HCT116 (cell line): ENCODE results near the gene AVPR1B. TPM values are rescaled to one million over a fixed set of nuclear protein-coding genes. Genes with fewer than 3 reads are reported as not detected.

ENCODE experiments used
- ATAC-seq: fragments of 200-7000 bp; cut with Tn5 transposase; 2 replicates; pipeline ENCODE4 v1.9.1; 2020; ENCODE audit warnings: mild to moderate bottlenecking, moderate library complexity
- BruUV-seq: library from RNA; stranded (reverse); fragments of 400-500 nt; replicated peaks from 2 replicates; lab custom pipeline; 2021; lab: Mats Ljungman, UMichigan
- CTCF ChIA-PET: fragments of 300-600 bp; sonication (Branson Sonifier 250); formaldehyde crosslinking; loops from one replicate; lab custom pipeline; 2021; ENCODE audit warnings: antibody characterized with exemption; lab: Charles Lee
- POLR2A ChIA-PET: fragments of 300-600, 350-600 bp; sonication (Branson Sonifier 250); formaldehyde crosslinking; loops from one replicate; lab custom pipeline; 2021; ENCODE audit warnings: antibody characterized with exemption; lab: Charles Lee
- RAD21 ChIA-PET, 2 experiments: fragments of 300-600 bp; sonication (Branson Sonifier 250); formaldehyde crosslinking; loops; one replicate each; lab custom pipeline; 2023; ENCODE audit warnings: low total read pairs in 2 of 2; ENCODE audit not compliant: uncharacterized antibody in 2 of 2, unreplicated experiment in 2 of 2, low non-redundant PET in 1 of 2; lab: Charles Lee
- DNase-seq: peaks from one replicate; pipeline ENCODE4 v3.0.0-alpha.2; 2010; ENCODE audit warnings: low read depth, low spot score
- H2AFZ ChIP-seq: fragments of 200-600 bp; shearing (Covaris generic), sonication (generic); 2 replicates; pipeline ENCODE4 v1.6.1; 2017; ENCODE audit warnings: low read depth, mixed run types, mixed read lengths, antibody characterized with exemption, low read length; ENCODE audit not compliant: poor library complexity, severe bottlenecking
- H3K27ac ChIP-seq: 2 replicates; pipeline ENCODE4 v1.5.1; 2012; ENCODE audit warnings: low read depth, low read length
- H3K27me3 ChIP-seq: fragments of 200-600 bp; sonication (generic); 2 replicates; pipeline ENCODE4 v1.6.1; 2016; ENCODE audit warnings: mixed run types, low read length, mixed read lengths; ENCODE audit not compliant: insufficient read depth
- H3K36me3 ChIP-seq, 2 experiments: fragments of 200-500 bp in 1 of 2; fragments of 200-600 bp in 1 of 2; sonication (Bioruptor generic) in 1 of 2; sonication (generic) in 1 of 2; 2 replicates each; pipeline versions ENCODE4 v1.5.1 to v1.6.1; 2014 to 2016; ENCODE audit warnings: low read length in 2 of 2, inconsistent platforms in 1 of 2, mixed read lengths in 1 of 2, mixed run types in 1 of 2; ENCODE audit not compliant: insufficient read depth in 2 of 2, control insufficient read depth in 1 of 2
- H3K4me1 ChIP-seq, 2 experiments: fragments of 200-600 bp in 1 of 2; sonication (generic) in 1 of 2; 2 replicates each; pipeline versions ENCODE4 v1.5.1 to v1.6.1; 2012 to 2017; ENCODE audit warnings: low read length in 2 of 2, inconsistent platforms in 1 of 2, mild to moderate bottlenecking in 1 of 2, mixed read lengths in 1 of 2, mixed run types in 1 of 2, moderate library complexity in 1 of 2; ENCODE audit not compliant: insufficient read depth in 2 of 2, control insufficient read depth in 1 of 2
- H3K4me2 ChIP-seq: fragments of 200-600 bp; sonication (generic); 2 replicates; pipeline ENCODE4 v1.6.1; 2017; ENCODE audit warnings: mixed run types, low read length, mixed read lengths
- H3K4me3 ChIP-seq, 2 experiments: fragments of 200-600 bp in 1 of 2; sonication (generic) in 1 of 2; replicated peaks in 1 of 2; 2 replicates each; pipeline ENCODE4 v1.5.1; 2011 to 2016; ENCODE audit warnings: low read length in 2 of 2, control low read depth in 1 of 2, low read depth in 1 of 2, mild to moderate bottlenecking in 1 of 2, mixed read lengths in 1 of 2, mixed run types in 1 of 2
- H3K79me2 ChIP-seq: fragments of 200-600 bp; sonication (generic); 2 replicates; pipeline ENCODE4 v1.6.1; 2017; ENCODE audit warnings: mild to moderate bottlenecking, mixed run types, low read length, moderate library complexity, mixed read lengths; ENCODE audit not compliant: insufficient read depth
- H3K9ac ChIP-seq: fragments of 200-600 bp; sonication (generic); 2 replicates; pipeline ENCODE4 v1.6.1; 2016; ENCODE audit warnings: low read length, mixed read lengths
- H3K9me2 ChIP-seq: fragments of 200-600 bp; sonication (generic), shearing (Covaris generic); 2 replicates; pipeline ENCODE4 v1.6.1; 2017; ENCODE audit warnings: mixed run types, mild to moderate bottlenecking, moderate library complexity; ENCODE audit not compliant: insufficient read depth
- H3K9me3 ChIP-seq, 2 experiments: fragments of 200-500 bp in 1 of 2; fragments of 200-600 bp in 1 of 2; sonication (Bioruptor generic) in 1 of 2; sonication (generic) in 1 of 2; 2 replicates each; pipeline ENCODE4 v1.6.1; 2014 to 2017; ENCODE audit warnings: low read length in 2 of 2, mixed read lengths in 2 of 2, inconsistent platforms in 1 of 2, low read depth in 1 of 2, mild to moderate bottlenecking in 1 of 2, mixed run types in 1 of 2, moderate library complexity in 1 of 2; ENCODE audit not compliant: control insufficient read depth in 1 of 2, insufficient read depth in 1 of 2
- H4K20me1 ChIP-seq: fragments of 200-600 bp; sonication (generic), shearing (Covaris generic); 2 replicates; pipeline ENCODE4 v1.6.1; 2017; ENCODE audit warnings: mixed run types, mild to moderate bottlenecking, moderate library complexity; ENCODE audit not compliant: insufficient read depth
- ATF3 ChIP-seq: IDR thresholded peaks from 2 replicates; pipeline ENCODE4 v1.6.1; 2012
- CBX3 ChIP-seq: IDR thresholded peaks from 2 replicates; pipeline ENCODE4 v1.6.1; 2012; ENCODE audit warnings: low read depth
- CEBPB ChIP-seq: IDR thresholded peaks from 2 replicates; pipeline ENCODE4 v1.6.1; 2012; ENCODE audit warnings: low read depth
- EGR1 ChIP-seq: IDR thresholded peaks from 2 replicates; pipeline ENCODE4 v1.6.1; 2012; ENCODE audit warnings: low read depth
- ELF1 ChIP-seq: IDR thresholded peaks from 2 replicates; pipeline ENCODE4 v1.6.1; 2012; ENCODE audit warnings: low read depth, borderline replicate concordance
- EZH2 ChIP-seq: fragments of 200-600 bp; sonication (generic); IDR thresholded peaks from 2 replicates; pipeline ENCODE4 v1.6.1; 2017; ENCODE audit warnings: antibody characterized with exemption, mixed run types
- EZH2phosphoT487 ChIP-seq: fragments of 200-600 bp; IDR thresholded peaks from 2 replicates; pipeline ENCODE4 v1.6.1; 2018; ENCODE audit warnings: antibody characterized with exemption, borderline replicate concordance
- FOSL1 ChIP-seq: IDR thresholded peaks from 2 replicates; pipeline ENCODE4 v1.6.1; 2012; ENCODE audit warnings: low read depth
- JUND ChIP-seq: IDR thresholded peaks from 2 replicates; pipeline ENCODE4 v1.6.1; 2012
- POLR2A ChIP-seq: IDR thresholded peaks from 2 replicates; pipeline ENCODE4 v1.7.0; 2011; ENCODE audit warnings: borderline replicate concordance; ENCODE audit not compliant: insufficient read depth, insufficient read length; ENCODE audit errors: extremely low read depth
- POLR2AphosphoS5 ChIP-seq: IDR thresholded peaks from 2 replicates; pipeline ENCODE4 v1.6.1; 2011; ENCODE audit warnings: mild to moderate bottlenecking, low read depth, low read length, moderate library complexity
- REST ChIP-seq: IDR thresholded peaks from 2 replicates; pipeline ENCODE4 v1.6.1; 2012; ENCODE audit warnings: low read depth
- SIN3A ChIP-seq: IDR thresholded peaks from 2 replicates; pipeline ENCODE4 v1.6.1; 2012; ENCODE audit warnings: low read depth
- SP1 ChIP-seq: IDR thresholded peaks from 2 replicates; pipeline ENCODE4 v1.6.1; 2012; ENCODE audit warnings: low read depth
- SRF ChIP-seq: IDR thresholded peaks from 2 replicates; pipeline ENCODE4 v1.6.1; 2012; ENCODE audit warnings: low read depth
- TCF7L2 ChIP-seq: IDR thresholded peaks from 2 replicates; pipeline ENCODE4 v1.7.0; 2011; ENCODE audit warnings: borderline replicate concordance, inconsistent platforms; ENCODE audit not compliant: insufficient read depth, insufficient read length; ENCODE audit errors: extremely low read depth
- YY1 ChIP-seq: IDR thresholded peaks from 2 replicates; pipeline ENCODE4 v1.6.1; 2011; ENCODE audit warnings: low read length, low read depth, moderate library complexity, mild to moderate bottlenecking; ENCODE audit not compliant: insufficient replicate concordance; ENCODE audit errors: extremely low read depth
- ZBTB33 ChIP-seq: IDR thresholded peaks from 2 replicates; pipeline ENCODE4 v1.6.1; 2011; ENCODE audit warnings: mild to moderate bottlenecking, low read length, moderate library complexity; ENCODE audit not compliant: insufficient replicate concordance; ENCODE audit errors: extremely low read depth
- ZFX ChIP-seq: fragments of 450-650 bp; IDR thresholded peaks from 2 replicates; pipeline ENCODE4 v1.6.1; 2017
- ZNF274 ChIP-seq: fragments of 200-500 bp; sonication (Bioruptor generic); IDR thresholded peaks from 2 replicates; pipeline ENCODE4 v1.6.1; 2014; ENCODE audit warnings: mild to moderate bottlenecking, low read depth, low read length, inconsistent platforms
- intact Hi-C: fragments of 100-400 bp; cut with micrococcal nuclease; formaldehyde crosslinking; loops from 2 replicates; pipeline ENCODE4 v1.10.0; 2022
- total RNA-seq: library from RNA; stranded (reverse); gene quantifications from one replicate; pipeline ENCODE4 v1.2.1, GENCODE V29; 2021; ENCODE audit not compliant: unreplicated experiment

Gene AVPR1B
- total RNA-seq, 1 experiment from 2014 or later = not detected

- H3K4me2 ChIP-seq = no peak overlapping the region
- no peak overlapping the region for H3K27ac ChIP-seq
- H3K9me2 ChIP-seq = no peaks in the 10 kb centered on the region
- no peak overlapping the region for H2AFZ ChIP-seq
- ChIA-PET CTCF (no interaction called here), POLR2A (no interaction called here), RAD21 (no interaction called here)
- DNase-seq (no peak), ATAC-seq (no peak)
- no peak overlapping the region for H3K4me3 ChIP-seq
- peaks cover 12% of the 10 kb centered on the region; the same call in 1 of the 2 replicates for H3K27me3 ChIP-seq
- no peak for TF ChIP-seq FOSL1
- TF ChIP-seq REST = no peak
- no peak for TF ChIP-seq CBX3
- no peak for TF ChIP-seq ZNF274
- TF ChIP-seq EGR1 = no peak
- TF ChIP-seq EZH2phosphoT487 = no peak
- no peak for TF ChIP-seq ATF3
- TF ChIP-seq ZFX = no peak
- TF ChIP-seq ZBTB33 = no peak
- no peak for TF ChIP-seq CEBPB
- TF ChIP-seq JUND = no peak
- TF ChIP-seq YY1 = no peak
- TF ChIP-seq SP1 = no peak
- no peak for TF ChIP-seq SIN3A
- no peak for TF ChIP-seq POLR2A
- TF ChIP-seq SRF = no peak
- no peak for TF ChIP-seq TCF7L2
- no peak for TF ChIP-seq POLR2AphosphoS5
- no peak for TF ChIP-seq ELF1
- no peak for TF ChIP-seq EZH2
- no peaks in the 10 kb centered on the region for H3K36me3 ChIP-seq
- H3K9ac ChIP-seq = no peak overlapping the region
- H3K9me3 ChIP-seq = no peaks in the 10 kb centered on the region
- BruUV-seq = no TSS peak
- H4K20me1 ChIP-seq = no peaks in the 10 kb centered on the region
- no peaks in the 10 kb centered on the region for H3K4me1 ChIP-seq
- H3K79me2 ChIP-seq = no peaks in the 10 kb centered on the region
- intact Hi-C loops = no loop called here
Measured at GRCh38 chr1:206145771-206146290, 28.6 kb upstream of the AVPR1B start.
